K562 (cell line): ENCODE results near the gene WDR35. TPM values are rescaled to one million over a fixed set of nuclear protein-coding genes. Genes with fewer than 3 reads are reported as not detected.

ENCODE experiments used
- ATAC-seq: fragments of 200-7000 bp; cut with Tn5 transposase; 3 replicates; pipeline ENCODE4 v1.9.1; 2020; ENCODE audit warnings: moderate library complexity
- BruUV-seq: library from RNA; stranded (reverse); fragments of 400-500 nt; replicated peaks from 2 replicates; lab custom pipeline; 2021; lab: Mats Ljungman, UMichigan
- CTCF ChIA-PET: fragments of 300-600 bp; formaldehyde crosslinking; extraction: SDS; loops from one replicate; lab custom pipeline; 2021; ENCODE audit warnings: low intra/inter-chr PET ratio; lab: Yijun Ruan, JAX
- POLR2A ChIA-PET: fragments of 300-600, 350-650 bp; sonication (Branson Sonifier 250); formaldehyde crosslinking; extraction: SDS; loops from one replicate; lab custom pipeline; 2021; ENCODE audit warnings: antibody characterized with exemption, inconsistent platforms; lab: Yijun Ruan, JAX
- DNase-seq, 4 experiments: peaks; one replicate each; pipeline versions ENCODE4 v3.0.0 to v3.0.0-alpha.2; 2011 to 2018; ENCODE audit warnings: low spot score in 3 of 4, mixed read lengths in 3 of 4; ENCODE audit errors: extremely low read depth in 1 of 4
- FAIRE-seq: peaks from 2 replicates; lab custom pipeline; 2011; peaks lifted over from hg19 to GRCh38; lab: Jason Lieb, UNC
- H2AFZ ChIP-seq: 2 replicates; pipeline ENCODE4 v1.6.0; 2011; ENCODE audit warnings: low read depth, low read length, control low read depth, inconsistent platforms
- H3K27ac ChIP-seq: fragments of 200-600 bp; 3 replicates; pipeline ENCODE4 v1.8.0; 2011; ENCODE audit warnings: low read depth, mild to moderate bottlenecking, control low read depth, inconsistent platforms, low read length, moderate library complexity, mixed read lengths; ENCODE audit errors: extremely low read depth
- H3K27me3 ChIP-seq, 2 experiments: fragments of 300-600 bp in 1 of 2; 2 replicates in 1 of 2; 3 replicates in 1 of 2; pipeline versions ENCODE4 v1.6.0 to v1.8.0; 2011; ENCODE audit warnings: inconsistent platforms in 2 of 2, low read length in 2 of 2, mild to moderate bottlenecking in 1 of 2, mixed read lengths in 1 of 2, moderate library complexity in 1 of 2; ENCODE audit not compliant: control insufficient read depth in 2 of 2, insufficient read depth in 2 of 2
- H3K36me3 ChIP-seq: fragments of 300-600 bp; 3 replicates; pipeline ENCODE4 v1.8.0; 2011; ENCODE audit warnings: mild to moderate bottlenecking, low read length, inconsistent platforms; ENCODE audit not compliant: control insufficient read depth, insufficient read depth
- H3K4me1 ChIP-seq, 2 experiments: fragments of 200-600 bp in 1 of 2; replicated peaks in 1 of 2; 2 replicates in 1 of 2; 3 replicates in 1 of 2; pipeline versions ENCODE4 v1.5.1 to v1.8.0; 2011; ENCODE audit warnings: inconsistent platforms in 2 of 2, low read length in 2 of 2, mild to moderate bottlenecking in 1 of 2, mixed read lengths in 1 of 2, moderate library complexity in 1 of 2; ENCODE audit not compliant: control insufficient read depth in 2 of 2, insufficient read depth in 2 of 2
- H3K4me2 ChIP-seq: 2 replicates; pipeline ENCODE4 v1.6.1; 2011; ENCODE audit warnings: low read length, control low read depth, inconsistent platforms, mixed read lengths; ENCODE audit not compliant: insufficient read depth
- H3K4me3 ChIP-seq: fragments of 200-600 bp; sonication (generic), shearing (Covaris generic); 2 replicates; pipeline ENCODE4 v1.5.1; 2016; ENCODE audit warnings: control low read depth, inconsistent platforms
- H3K79me2 ChIP-seq: fragments of 200-600 bp; 3 replicates; pipeline ENCODE4 v1.8.0; 2011; ENCODE audit warnings: low read length, inconsistent platforms; ENCODE audit not compliant: control insufficient read depth, insufficient read depth
- H3K9ac ChIP-seq, 2 experiments: 2 replicates each; pipeline versions ENCODE4 v1.6.0 to v1.6.1; 2011; ENCODE audit warnings: low read depth in 2 of 2, low read length in 2 of 2, control low read depth in 1 of 2, inconsistent platforms in 1 of 2, mild to moderate bottlenecking in 1 of 2, mixed read lengths in 1 of 2; ENCODE audit not compliant: insufficient read depth in 1 of 2
- H3K9me1 ChIP-seq: one replicate; pipeline ENCODE4 v1.6.0; 2011; ENCODE audit warnings: inconsistent platforms, mild to moderate bottlenecking, low read length, moderate library complexity; ENCODE audit not compliant: control insufficient read depth, insufficient read depth
- H3K9me3 ChIP-seq: replicated peaks from 2 replicates; pipeline ENCODE4 v1.5.1; 2011; ENCODE audit warnings: low read depth, low read length, inconsistent platforms; ENCODE audit not compliant: control insufficient read depth, insufficient read depth
- H4K20me1 ChIP-seq: replicated peaks from 2 replicates; pipeline ENCODE4 v1.6.1; 2011; ENCODE audit warnings: low read length, inconsistent platforms, mixed read lengths; ENCODE audit not compliant: control insufficient read depth, insufficient read depth
- CBFA2T2 ChIP-seq: fragments of 450-650 bp; conservative IDR thresholded peaks from 2 replicates; pipeline ENCODE4 v1.6.1; 2017; ENCODE audit warnings: mild to moderate bottlenecking
- GABPA ChIP-seq: fragments of 200-800 bp; sonication (Bioruptor generic); conservative IDR thresholded peaks from 2 replicates; pipeline ENCODE4 v1.6.1; 2016; ENCODE audit warnings: low read depth, missing genetic modification characterization, missing compliant biosample characterization
- NFYB ChIP-seq: IDR thresholded peaks from 2 replicates; pipeline ENCODE4 v1.6.1; 2011; ENCODE audit warnings: mild to moderate bottlenecking, moderate library complexity; ENCODE audit not compliant: insufficient read length; ENCODE audit errors: extremely low read depth
- RAD51 ChIP-seq: fragments of 450-650 bp; IDR thresholded peaks from 2 replicates; pipeline ENCODE4 v1.7.1; 2016; ENCODE audit warnings: low read depth, mild to moderate bottlenecking, borderline replicate concordance
- TFE3 ChIP-seq: fragments of 450-650 bp; formaldehyde crosslinking; IDR thresholded peaks from 2 replicates; pipeline ENCODE4 v1.4.0; 2020; ENCODE audit warnings: mild to moderate bottlenecking, mixed read lengths
- TOE1 ChIP-seq, 2 experiments: fragments of 450-650 bp in 1 of 2; sonication (generic) in 1 of 2; formaldehyde crosslinking in 1 of 2; IDR thresholded peaks; 2 replicates each; pipeline versions ENCODE4 v1.7.1 to v1.8.0; 2016 to 2022; ENCODE audit warnings: borderline replicate concordance in 2 of 2, mild to moderate bottlenecking in 2 of 2, antibody characterized with exemption in 1 of 2, inconsistent platforms in 1 of 2, low read depth in 1 of 2, missing genetic modification reagents in 1 of 2, moderate library complexity in 1 of 2
- U2AF1 ChIP-seq: fragments of 200-400 bp; formaldehyde crosslinking; optimal IDR thresholded peaks from 2 replicates; pipeline ENCODE3; 2017; ENCODE audit warnings: mild to moderate bottlenecking, low read depth, low read length, moderate library complexity
- ZNF184 ChIP-seq: sonication (generic); formaldehyde crosslinking; IDR thresholded peaks from 2 replicates; pipeline ENCODE4 v1.5.0; 2020; ENCODE audit warnings: missing genetic modification reagents
- ZNF253 ChIP-seq: fragments of 250-450 bp; sonication (Bioruptor Pico); conservative IDR thresholded peaks from 2 replicates; pipeline ENCODE4 v1.6.1; 2021; ENCODE audit warnings: mild to moderate bottlenecking
- WGBS: fragments of 100-300 bp; shearing (Covaris generic); methylation state at CpG from one replicate; pipeline ENCODE4 v1.1.6; 2016; ENCODE audit warnings: low coverage, mixed read lengths; ENCODE audit not compliant: insufficient coverage; ENCODE audit errors: missing lambda C conversion rate; 5-methylcytosine and 5-hydroxymethylcytosine counted together
- in situ Hi-C: fragments of 300-500 bp; cut with MboI; formaldehyde crosslinking; loops from 4 replicates; pipeline ENCODE4 v1.15.0; 2018; ENCODE audit warnings: inconsistent platforms, mixed read lengths
- intact Hi-C: fragments of 100-400 bp; cut with micrococcal nuclease; formaldehyde crosslinking; loops from 2 replicates; pipeline ENCODE4 v1.14.2; 2022
- polyA plus RNA-seq, 8 experiments: library from polyadenylated mRNA; depleted of rRNA in 4 of 8; stranded (reverse) in 5 of 8; unstranded in 3 of 8; fragments of >200 nt; fragmentation: Nextera tagmentation in 2 of 8; fragmentation: Illumina TruSeq in 1 of 8; extraction: Ambion mirVana in 2 of 8; extraction: Trizol in 1 of 8; gene quantifications; 2 replicates each; pipeline versions ENCODE4 v1.2.1 to v1.2.3, GENCODE V29; 2011 to 2014; ENCODE audit warnings: inconsistent platforms in 1 of 8, missing spikeins in 1 of 8
- total RNA-seq, 7 experiments: library from RNA; depleted of rRNA in 6 of 7; stranded (reverse); fragments of >200 nt in 6 of 7; fragmentation: Illumina TruSeq in 2 of 7; extraction: Trizol in 2 of 7; gene quantifications; 2 replicates each; pipeline versions ENCODE4 v1.2.1 to v1.2.3, GENCODE V29; 2011 to 2021; ENCODE audit warnings: low replicate concordance in 1 of 7
- TF ChIP-seq, protein P1 (sequence below): sonication (generic); formaldehyde crosslinking; IDR thresholded peaks from 2 replicates; pipeline ENCODE4 v1.5.0; 2020; ENCODE audit warnings: missing genetic modification reagents
- TF ChIP-seq, protein P2 (sequence below): fragments of 250-450 bp; sonication (Bioruptor Pico); IDR thresholded peaks from 2 replicates; pipeline ENCODE4 v1.5.0; 2022; ENCODE audit warnings: mild to moderate bottlenecking

WDR35 gene
- total and polyA plus RNA-seq, 9 of the 15 experiments (the other 6 are each of a cell fraction or from before 2014, with no cell fraction given): 3.3 to 13.1 (median 8.0) TPM

DNA sequence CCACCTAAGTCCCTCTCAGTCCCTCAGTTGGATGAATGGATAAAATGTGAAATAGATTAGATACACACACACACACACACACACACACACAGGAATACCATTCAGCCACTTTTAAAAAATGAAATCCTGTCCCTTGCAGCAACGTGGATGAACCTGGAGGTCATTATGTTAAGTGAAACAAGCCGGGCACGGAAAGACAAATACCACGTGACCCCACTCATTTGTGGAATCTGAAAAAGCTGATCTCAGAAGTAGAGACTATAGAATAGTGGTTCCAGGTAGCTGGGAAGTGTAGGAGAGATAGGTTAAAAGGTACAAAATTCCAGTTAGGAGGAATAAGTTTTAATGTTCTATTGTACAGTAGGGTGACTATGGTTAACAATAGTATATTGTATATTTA is 119.1 kb downstream of the WDR35 start:
- Histone ChIP-seq H2AFZ (no peak overlapping the region), H3K9ac (no peak overlapping the region), H3K27me3 (peaks cover 11 to 34% of the 10 kb centered on the region in 2 experiments; a peak in 4 of 5 replicates), H3K27ac (no peak overlapping the region), H3K9me1 (no peaks in the 10 kb centered on the region), H4K20me1 (no peaks in the 10 kb centered on the region; the same call in 1 of the 2 replicates), H3K4me3 (no peak overlapping the region), H3K4me1 (peaks cover 0 to 11% of the 10 kb centered on the region in 2 experiments; a peak in 2 of 5 replicates), H3K36me3 (no peaks in the 10 kb centered on the region), H3K4me2 (no peak overlapping the region), H3K79me2 (no peaks in the 10 kb centered on the region), H3K9me3 (no peaks in the 10 kb centered on the region)
- no peak for DNase-seq
- intact Hi-C loops: no loop called here
- 0% methylated on average over 4 of the region's 4 CpGs for WGBS
- ATAC-seq: no peak
- TF ChIP-seq, protein P1, sequence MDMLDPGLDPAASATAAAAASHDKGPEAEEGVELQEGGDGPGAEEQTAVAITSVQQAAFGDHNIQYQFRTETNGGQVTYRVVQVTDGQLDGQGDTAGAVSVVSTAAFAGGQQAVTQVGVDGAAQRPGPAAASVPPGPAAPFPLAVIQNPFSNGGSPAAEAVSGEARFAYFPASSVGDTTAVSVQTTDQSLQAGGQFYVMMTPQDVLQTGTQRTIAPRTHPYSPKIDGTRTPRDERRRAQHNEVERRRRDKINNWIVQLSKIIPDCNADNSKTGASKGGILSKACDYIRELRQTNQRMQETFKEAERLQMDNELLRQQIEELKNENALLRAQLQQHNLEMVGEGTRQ (CRISPR knock-in tag): peak; percentile 26; the same call in 1 of the 2 replicates
- TF ChIP-seq ZNF184 (CRISPR knock-in tag): no peak
- TF ChIP-seq GABPA (tag): no peak
- no peak for TF ChIP-seq NFYB
- TF ChIP-seq, protein P2, sequence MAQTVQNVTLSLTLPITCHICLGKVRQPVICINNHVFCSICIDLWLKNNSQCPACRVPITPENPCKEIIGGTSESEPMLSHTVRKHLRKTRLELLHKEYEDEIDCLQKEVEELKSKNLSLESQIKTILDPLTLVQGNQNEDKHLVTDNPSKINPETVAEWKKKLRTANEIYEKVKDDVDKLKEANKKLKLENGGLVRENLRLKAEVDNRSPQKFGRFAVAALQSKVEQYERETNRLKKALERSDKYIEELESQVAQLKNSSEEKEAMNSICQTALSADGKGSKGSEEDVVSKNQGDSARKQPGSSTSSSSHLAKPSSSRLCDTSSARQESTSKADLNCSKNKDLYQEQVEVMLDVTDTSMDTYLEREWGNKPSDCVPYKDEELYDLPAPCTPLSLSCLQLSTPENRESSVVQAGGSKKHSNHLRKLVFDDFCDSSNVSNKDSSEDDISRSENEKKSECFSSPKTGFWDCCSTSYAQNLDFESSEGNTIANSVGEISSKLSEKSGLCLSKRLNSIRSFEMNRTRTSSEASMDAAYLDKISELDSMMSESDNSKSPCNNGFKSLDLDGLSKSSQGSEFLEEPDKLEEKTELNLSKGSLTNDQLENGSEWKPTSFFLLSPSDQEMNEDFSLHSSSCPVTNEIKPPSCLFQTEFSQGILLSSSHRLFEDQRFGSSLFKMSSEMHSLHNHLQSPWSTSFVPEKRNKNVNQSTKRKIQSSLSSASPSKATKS (CRISPR knock-in tag): no peak
- peak; percentile 25; the same call in 1 of the 2 replicates for TF ChIP-seq TOE1 (IDR thresholded peaks at IDR 0.05; ENCODE audit: borderline replicate concordance)
- no peak for TF ChIP-seq TOE1 (CRISPR knock-in tag; IDR thresholded peaks at IDR 0.05; ENCODE audit: borderline replicate concordance, low read depth)
- peak; percentile 20; the same call in 1 of the 2 replicates for TF ChIP-seq CBFA2T2
- no peak for TF ChIP-seq U2AF1
- peak; percentile 68 for TF ChIP-seq RAD51
- peak; percentile 63 for TF ChIP-seq TFE3
- TF ChIP-seq ZNF253 (CRISPR knock-in tag): no peak
- in situ Hi-C loops: loop anchor here (25.0 kb wide), 1 partner anchor 1108 kb away; no protein-coding TSS in a partner anchor
- no peak for FAIRE-seq
- ChIA-PET CTCF (no interaction called here), POLR2A (no interaction called here)
- BruUV-seq: no TSS peak
